ENCODE data around the gene MED13L.
A peak's percentile ranks its signal among the peaks of the same experiment; 100 is the strongest.

The MED13L gene

GRCh38 chr12:115956236-115956635 lies 321.3 kb downstream of the MED13L start:
- no peak for DNase-seq
- Histone ChIP-seq H3K36me3 (peaks cover 16% of the 10 kb centered on the region), H3K4me1 (no peaks in the 10 kb centered on the region), H3K27me3 (no peaks in the 10 kb centered on the region), H3K9me3 (no peaks in the 10 kb centered on the region), H3K4me3 (ENCODE audit: low read depth, low read length) (no peak overlapping the region)
- TF ChIP-seq CTCF (IDR thresholded peaks at IDR 0.05; ENCODE audit: low read depth, low read length): no peak

GRCh38 chr12:115953450-115953849 lies 324.0 kb downstream of the MED13L start:
- Histone ChIP-seq H3K4me3 (ENCODE audit: low read depth, low read length) (no peak overlapping the region), H3K27me3 (no peaks in the 10 kb centered on the region), H3K4me1 (no peaks in the 10 kb centered on the region), H3K9me3 (no peaks in the 10 kb centered on the region), H3K36me3 (peaks cover 2% of the 10 kb centered on the region; the same call in 1 of the 2 replicates)
- no peak for TF ChIP-seq CTCF (IDR thresholded peaks at IDR 0.05; ENCODE audit: low read depth, low read length)
- no peak for DNase-seq

- TF ChIP-seq CTCF (IDR thresholded peaks at IDR 0.05; ENCODE audit: low read depth, low read length): no peak
- no peaks in the 10 kb centered on the region for H3K36me3 ChIP-seq
- H3K27me3 ChIP-seq: no peaks in the 10 kb centered on the region
- H3K9me3 ChIP-seq: no peaks in the 10 kb centered on the region
- DNase-seq: no peak
- no peaks in the 10 kb centered on the region for H3K4me1 ChIP-seq
- H3K4me3 ChIP-seq (ENCODE audit: low read depth, low read length): no peak overlapping the region
These were observed 324.5 kb downstream of the MED13L start for GRCh38 chr12:115953031-115953430.

GRCh38 chr12:115950959-115951358 lies 326.5 kb downstream of the MED13L start:
- Histone ChIP-seq H3K27me3 (no peaks in the 10 kb centered on the region), H3K9me3 (no peaks in the 10 kb centered on the region), H3K36me3 (no peaks in the 10 kb centered on the region), H3K4me3 (ENCODE audit: low read depth, low read length) (no peak overlapping the region), H3K4me1 (peaks cover 4% of the 10 kb centered on the region)
- TF ChIP-seq CTCF (IDR thresholded peaks at IDR 0.05; ENCODE audit: low read depth, low read length): no peak
- no peak for DNase-seq

- TF ChIP-seq CTCF (IDR thresholded peaks at IDR 0.05; ENCODE audit: low read depth, low read length): no peak
- H3K9me3 ChIP-seq: no peaks in the 10 kb centered on the region
- no peaks in the 10 kb centered on the region for H3K27me3 ChIP-seq
- DNase-seq: no peak
- H3K4me3 ChIP-seq (ENCODE audit: low read depth, low read length): no peak overlapping the region
- H3K36me3 ChIP-seq: no peaks in the 10 kb centered on the region
- peaks cover 4% of the 10 kb centered on the region for H3K4me1 ChIP-seq
These were observed 327.8 kb downstream of the MED13L start for GRCh38 chr12:115949675-115950074.

- peak; percentile 32 for TF ChIP-seq CTCF (IDR thresholded peaks at IDR 0.05; ENCODE audit: low read depth, low read length)
- H3K4me1 ChIP-seq: peaks cover 4% of the 10 kb centered on the region
- DNase-seq: no peak
- H3K36me3 ChIP-seq: no peaks in the 10 kb centered on the region
- no peak overlapping the region for H3K4me3 ChIP-seq (ENCODE audit: low read depth, low read length)
- H3K27me3 ChIP-seq: no peaks in the 10 kb centered on the region
- no peaks in the 10 kb centered on the region for H3K9me3 ChIP-seq
These were observed 329.8 kb downstream of the MED13L start for GRCh38 chr12:115947696-115948062.

Measured in BE2C (cell line).